Measurements from ENCODE around the gene RNASE7. TPM values are rescaled to one million over a fixed set of nuclear protein-coding genes. Genes with fewer than 3 reads are reported as not detected.
A peak's percentile ranks its signal among the peaks of the same experiment; 100 is the strongest.

Gene RNASE7
- polyA plus RNA-seq, 10 donors = 0.14 to 0.18 TPM; not detected in 8

GRCh38 chr14:21042918-21043317 is 756 bp downstream of the RNASE7 start:
- no peak for DNase-seq

GRCh38 chr14:21043387-21043973 is 1.3 kb downstream of the RNASE7 start:
- DNase-seq = no peak

GRCh38 chr14:21043974-21044618 is 1.9 kb downstream of the RNASE7 start:
- DNase-seq = no peak

- no peak for DNase-seq
Measured at GRCh38 chr14:21047378-21047781, 5.2 kb downstream of the RNASE7 start.

GRCh38 chr14:21048638-21049037 is 6.5 kb downstream of the RNASE7 start:
- DNase-seq = no peak

GRCh38 chr14:21049271-21049673 is 7.1 kb downstream of the RNASE7 start:
- DNase-seq = no peak

- DNase-seq = no peak
Measured at GRCh38 chr14:21050597-21050996, 8.4 kb downstream of the RNASE7 start.

GRCh38 chr14:21053184-21054122 is 11.3 kb downstream of the RNASE7 start:
- DNase-seq = no peak

- DNase-seq = no peak
Measured at GRCh38 chr14:21054123-21054767, 12.1 kb downstream of the RNASE7 start.

- DNase-seq = no peak
Measured at GRCh38 chr14:21054768-21055145, 12.6 kb downstream of the RNASE7 start.

GRCh38 chr14:21055432-21056117 is 13.4 kb downstream of the RNASE7 start:
- no peak for DNase-seq

GRCh38 chr14:21056520-21057163 is 14.5 kb downstream of the RNASE7 start:
- no peak for DNase-seq

- DNase-seq = no peak
Measured at GRCh38 chr14:21057803-21058675, 15.9 kb downstream of the RNASE7 start, which contains the start of gene RNASE8. Gene RNASE8, plus strand, starts transcription at chr14:21057822. Its CDS starts 71 bp downstream, at chr14:21057893.

GRCh38 chr14:21058903-21059302 is 16.7 kb downstream of the RNASE7 start:
- no peak for DNase-seq

GRCh38 chr14:21059842-21060613 is 17.9 kb downstream of the RNASE7 start:
- DNase-seq = no peak

GRCh38 chr14:21060614-21061346 is 18.6 kb downstream of the RNASE7 start:
- DNase-seq = no peak

GRCh38 chr14:21061347-21061668 is 19.1 kb downstream of the RNASE7 start:
- no peak for DNase-seq

- DNase-seq = peak; percentile 44 to 79 (median 60)
Measured at GRCh38 chr14:21063479-21063878, 21.3 kb downstream of the RNASE7 start.

All from muscle of back (tissue), 11 donors.